Osteoblast (primary cell): ENCODE results near the gene DNAH17. TPM values are rescaled to one million over a fixed set of nuclear protein-coding genes. Genes with fewer than 3 reads are reported as not detected.

Source experiments
- DNase-seq: peaks from one replicate; pipeline ENCODE4 v3.0.0; 2011; ENCODE audit warnings: low spot score, mixed read lengths; ENCODE audit not compliant: insufficient read length; ENCODE audit errors: missing footprints
- H2AFZ ChIP-seq: 2 replicates; pipeline ENCODE4 v1.6.0; 2011; ENCODE audit warnings: mild to moderate bottlenecking, low read length
- H3K27ac ChIP-seq: 2 replicates; pipeline ENCODE4 v1.5.1; 2011; ENCODE audit warnings: mild to moderate bottlenecking, low read depth, low read length, moderate library complexity
- H3K27me3 ChIP-seq: 2 replicates; pipeline ENCODE4 v1.6.0; 2012; ENCODE audit warnings: mild to moderate bottlenecking, control low read depth, inconsistent platforms, low read length, moderate library complexity; ENCODE audit not compliant: insufficient read depth
- H3K36me3 ChIP-seq: 2 replicates; pipeline ENCODE4 v1.5.1; 2011; ENCODE audit warnings: mild to moderate bottlenecking, low read length, control low read depth, moderate library complexity; ENCODE audit not compliant: insufficient read depth
- H3K4me1 ChIP-seq: 2 replicates; pipeline ENCODE4 v1.5.1; 2011; ENCODE audit warnings: mild to moderate bottlenecking, low read length, control low read depth, moderate library complexity; ENCODE audit not compliant: insufficient read depth
- H3K4me2 ChIP-seq: 2 replicates; pipeline ENCODE4 v1.6.0; 2011; ENCODE audit warnings: mild to moderate bottlenecking, low read length; ENCODE audit not compliant: insufficient read depth
- H3K4me3 ChIP-seq: fragments of 200-600 bp; sonication (generic); 3 replicates; pipeline ENCODE4 v1.5.1; 2012; ENCODE audit warnings: mild to moderate bottlenecking, low read length, inconsistent platforms; ENCODE audit not compliant: insufficient read depth
- H3K79me2 ChIP-seq: 2 replicates; pipeline ENCODE4 v1.6.0; 2012; ENCODE audit warnings: mild to moderate bottlenecking, low read length, control low read depth, inconsistent platforms; ENCODE audit not compliant: insufficient read depth
- H3K9me3 ChIP-seq: 2 replicates; pipeline ENCODE4 v1.5.1; 2011; ENCODE audit warnings: low read depth, low read length, control low read depth
- H4K20me1 ChIP-seq: 2 replicates; pipeline ENCODE4 v1.6.0; 2012; ENCODE audit warnings: mild to moderate bottlenecking, low read length, control low read depth; ENCODE audit not compliant: insufficient read depth
- CTCF ChIP-seq: IDR thresholded peaks from 2 replicates; pipeline ENCODE4 v1.5.1; 2011; ENCODE audit warnings: mild to moderate bottlenecking, low read depth, low read length, moderate library complexity; ENCODE audit errors: extremely low read depth
- total RNA-seq: library from RNA; depleted of rRNA; stranded (reverse); fragments of >200 nt; gene quantifications from 2 replicates; pipeline ENCODE4 v1.2.3, GENCODE V29; 2012

The DNAH17 gene
- total RNA-seq, 1 donor = under 0.01 TPM

DNA sequence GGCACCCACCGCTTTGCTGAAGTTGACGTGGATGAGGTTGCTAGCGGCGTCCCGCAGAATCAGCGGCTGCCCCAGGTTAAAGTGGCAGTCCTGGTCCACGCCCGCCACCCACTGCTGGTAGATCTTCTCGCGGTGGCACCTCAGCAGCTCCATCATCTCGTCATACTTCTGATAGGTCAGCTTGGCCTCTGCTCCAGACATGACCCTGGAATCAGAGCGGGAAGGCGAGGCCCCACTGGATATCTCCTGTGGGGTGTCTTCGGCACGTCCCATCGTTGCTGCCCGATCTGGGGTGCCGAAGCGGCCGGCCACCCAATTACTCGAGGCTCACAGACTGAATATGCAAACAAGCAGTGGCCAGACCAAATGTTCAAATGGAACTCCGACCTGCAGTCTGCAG, 16.5 kb downstream of the DNAH17 start:
- peaks cover 20% of the 10 kb centered on the region for H3K27me3 ChIP-seq
- DNase-seq = peak; percentile 80
- H3K4me3 ChIP-seq = no peak overlapping the region
- H3K27ac ChIP-seq = no peak overlapping the region
- H3K4me2 ChIP-seq = no peak overlapping the region
- no peaks in the 10 kb centered on the region for H3K9me3 ChIP-seq
- no peaks in the 10 kb centered on the region for H3K79me2 ChIP-seq
- H4K20me1 ChIP-seq = peaks cover 2% of the 10 kb centered on the region
- H2AFZ ChIP-seq = no peak overlapping the region
- no peaks in the 10 kb centered on the region for H3K36me3 ChIP-seq
- peaks cover 11% of the 10 kb centered on the region for H3K4me1 ChIP-seq
- TF ChIP-seq CTCF = no peak

- Histone ChIP-seq H3K4me1 (peaks cover 11% of the 10 kb centered on the region), H3K27ac (no peak overlapping the region), H3K9me3 (no peaks in the 10 kb centered on the region), H3K4me2 (no peak overlapping the region), H3K4me3 (no peak overlapping the region), H2AFZ (no peak overlapping the region), H3K36me3 (no peaks in the 10 kb centered on the region), H3K27me3 (peaks cover 22% of the 10 kb centered on the region), H3K79me2 (no peaks in the 10 kb centered on the region), H4K20me1 (peaks cover 2% of the 10 kb centered on the region)
- TF ChIP-seq CTCF = no peak
- DNase-seq = peak; percentile 11
These were observed 17.3 kb downstream of the DNAH17 start for GRCh38 chr17:78559749-78560368.

DNA sequence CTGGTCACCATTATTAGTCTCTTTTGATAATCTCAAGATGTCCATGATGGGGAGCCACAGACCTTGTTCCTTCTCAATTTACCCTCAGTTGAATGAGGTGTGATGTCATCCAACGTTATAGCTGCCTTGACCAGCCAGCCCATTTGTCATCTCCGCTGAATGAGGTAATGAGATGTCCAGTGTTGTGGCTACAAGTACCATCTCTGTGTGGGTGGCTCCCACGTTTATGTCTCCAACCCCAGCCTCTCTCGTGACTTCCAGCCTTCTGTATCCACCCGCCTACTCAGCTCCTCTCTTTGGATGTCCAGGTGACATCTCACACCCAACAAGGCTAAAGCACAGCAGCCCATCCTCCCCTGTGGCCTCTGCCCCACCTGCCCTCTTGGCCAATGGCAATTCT, 18.2 kb downstream of the DNAH17 start:
- no peak overlapping the region for H3K4me3 ChIP-seq
- no peak overlapping the region for H2AFZ ChIP-seq
- no peaks in the 10 kb centered on the region for H3K79me2 ChIP-seq
- peaks cover 21% of the 10 kb centered on the region for H3K27me3 ChIP-seq
- no peak overlapping the region for H3K4me2 ChIP-seq
- H3K27ac ChIP-seq = no peak overlapping the region
- TF ChIP-seq CTCF = no peak
- no peak for DNase-seq
- no peaks in the 10 kb centered on the region for H3K9me3 ChIP-seq
- peaks cover 11% of the 10 kb centered on the region for H3K4me1 ChIP-seq
- peaks cover 2% of the 10 kb centered on the region for H4K20me1 ChIP-seq
- no peaks in the 10 kb centered on the region for H3K36me3 ChIP-seq

DNA sequence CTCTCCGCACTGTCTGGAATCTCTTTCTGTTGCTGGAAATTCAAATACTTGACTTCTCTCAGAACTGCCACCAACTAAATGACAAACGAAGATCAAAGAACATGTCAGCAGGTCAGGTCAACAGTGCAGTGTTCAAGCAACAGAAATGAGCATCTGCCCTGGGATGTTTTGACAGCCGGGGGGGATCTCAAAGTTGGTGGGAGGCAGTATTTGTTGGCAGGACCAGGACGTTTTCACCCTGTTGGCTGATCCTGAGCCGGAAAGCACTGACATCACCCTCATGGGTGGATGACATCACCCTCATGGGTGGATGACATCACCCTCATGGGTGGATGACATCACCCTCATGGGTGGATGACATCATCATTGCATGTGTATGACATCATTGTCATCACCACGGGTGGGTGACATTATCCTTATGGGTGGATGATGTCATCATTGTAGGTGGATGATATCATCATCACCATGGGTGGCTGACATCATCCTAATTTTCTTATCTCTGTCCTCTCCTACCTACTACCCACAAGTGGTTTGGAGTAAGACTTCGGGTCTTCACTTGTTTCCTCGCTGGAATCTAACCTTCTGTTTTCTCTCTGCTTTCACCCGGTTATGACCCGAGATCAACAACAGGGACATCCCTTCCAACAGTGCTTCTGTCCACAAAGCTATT, 18.9 kb downstream of the DNAH17 start:
- H3K9me3 ChIP-seq = no peaks in the 10 kb centered on the region
- DNase-seq = peak; percentile 58
- H3K27ac ChIP-seq = peak overlapping the region; percentile 45
- peaks cover 14% of the 10 kb centered on the region for H3K27me3 ChIP-seq
- no peak for TF ChIP-seq CTCF
- peak overlapping the region; percentile 19 for H3K4me3 ChIP-seq
- H3K36me3 ChIP-seq = no peaks in the 10 kb centered on the region
- peaks cover 11% of the 10 kb centered on the region for H3K4me1 ChIP-seq
- no peaks in the 10 kb centered on the region for H3K79me2 ChIP-seq
- peak overlapping the region; percentile 24 for H3K4me2 ChIP-seq
- H4K20me1 ChIP-seq = peaks cover 2% of the 10 kb centered on the region
- no peak overlapping the region for H2AFZ ChIP-seq
